GM13977 (cell line): Measurements from ENCODE around the gene PAQR7.

Experiments
- DNase-seq: peaks from one replicate; pipeline ENCODE4 v3.0.0; 2012; ENCODE audit warnings: low spot score
- CTCF ChIP-seq: IDR thresholded peaks from 2 replicates; pipeline ENCODE4 v1.5.1; 2012; ENCODE audit warnings: mild to moderate bottlenecking, control low read depth; ENCODE audit not compliant: insufficient read depth; ENCODE audit errors: extremely low read depth, missing control alignments
- in situ Hi-C: fragments of 300-500 bp; cut with MboI; formaldehyde crosslinking; loops from one replicate; pipeline ENCODE4 v1.12.0; 2022; ENCODE audit warnings: low sequenced_read_pairs, low pct_unique_long_range_greater_than_20kb, mixed read lengths, inconsistent platforms; ENCODE audit not compliant: unreplicated experiment

Gene PAQR7

GRCh38 chr1:25916460-25916859 is 41.0 kb upstream of the PAQR7 start:
- DNase-seq, result no peak
- no peak for TF ChIP-seq CTCF
- in situ Hi-C loops, result no loop called here

DNA sequence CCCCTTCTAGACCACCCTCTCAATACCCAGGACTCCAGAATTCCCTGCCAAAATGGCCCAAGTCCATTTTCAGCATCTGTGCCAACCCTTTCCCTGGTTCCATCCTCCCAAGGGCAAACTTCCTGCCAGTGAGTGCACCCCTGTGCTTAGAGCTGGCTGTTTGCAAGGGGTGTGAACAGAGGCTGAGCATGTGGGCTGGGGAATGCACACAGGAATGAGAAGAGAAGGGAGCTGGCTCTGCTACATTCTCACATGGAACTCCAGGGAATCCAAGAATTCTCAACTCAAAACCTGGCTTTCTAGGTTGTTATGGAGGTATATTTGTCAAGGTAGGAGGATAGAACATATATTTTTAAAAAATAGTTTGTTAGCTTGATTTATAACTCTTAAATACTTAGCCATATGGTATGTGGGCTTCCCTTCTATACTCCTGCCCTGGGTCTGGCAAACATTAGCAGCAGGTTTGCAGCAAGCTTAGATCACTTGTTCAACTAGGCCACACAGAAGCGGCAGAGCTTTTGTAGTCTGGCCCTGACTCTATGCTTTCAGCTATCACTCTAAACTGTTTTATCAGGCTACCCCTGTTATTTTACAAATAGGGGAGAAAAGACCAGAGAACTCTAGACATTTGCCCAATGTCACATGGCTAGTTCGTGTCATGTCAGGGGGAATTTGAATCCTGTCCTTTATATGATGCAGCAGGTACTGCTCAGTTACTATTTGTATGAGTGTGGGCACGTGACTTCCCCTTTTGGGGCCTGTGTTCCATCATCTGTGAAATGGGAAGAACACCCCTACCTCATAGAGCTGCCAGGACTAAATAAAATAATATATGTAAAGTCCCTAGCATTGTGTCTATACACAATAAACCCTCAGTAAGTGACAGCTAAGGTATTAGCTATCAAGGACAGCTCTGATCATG is 38.8 kb upstream of the PAQR7 start:
- in situ Hi-C loops, result no loop called here
- no peak for DNase-seq

DNA sequence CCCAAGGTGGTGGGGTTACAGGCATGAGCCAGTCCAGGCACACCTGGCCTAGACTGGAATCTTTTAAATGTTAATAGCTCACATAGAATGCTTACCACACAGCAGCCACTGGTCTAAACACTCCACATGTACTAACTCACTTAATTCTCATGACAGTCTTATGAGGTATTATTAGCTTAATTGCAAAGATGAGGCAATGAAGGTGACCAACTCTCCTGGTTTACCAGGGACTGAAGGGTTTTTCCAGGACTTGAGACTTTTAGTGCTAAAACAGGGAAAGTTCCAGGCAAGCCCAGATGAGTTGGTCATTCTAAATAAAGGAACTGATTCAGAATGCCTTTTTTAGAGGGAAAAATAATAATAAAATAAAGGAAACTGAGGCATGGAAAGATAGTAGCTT is 37.7 kb upstream of the PAQR7 start:
- no peak for DNase-seq
- TF ChIP-seq CTCF, result no peak
- in situ Hi-C loops, result no loop called here

More for the DNA sequence above, 38.8 kb upstream of the PAQR7 start:
- TF ChIP-seq CTCF, result no peak

GRCh38 chr1:25912076-25912831 is 36.7 kb upstream of the PAQR7 start:
- in situ Hi-C loops, result no loop called here
- TF ChIP-seq CTCF, result no peak
- DNase-seq, result no peak

DNA sequence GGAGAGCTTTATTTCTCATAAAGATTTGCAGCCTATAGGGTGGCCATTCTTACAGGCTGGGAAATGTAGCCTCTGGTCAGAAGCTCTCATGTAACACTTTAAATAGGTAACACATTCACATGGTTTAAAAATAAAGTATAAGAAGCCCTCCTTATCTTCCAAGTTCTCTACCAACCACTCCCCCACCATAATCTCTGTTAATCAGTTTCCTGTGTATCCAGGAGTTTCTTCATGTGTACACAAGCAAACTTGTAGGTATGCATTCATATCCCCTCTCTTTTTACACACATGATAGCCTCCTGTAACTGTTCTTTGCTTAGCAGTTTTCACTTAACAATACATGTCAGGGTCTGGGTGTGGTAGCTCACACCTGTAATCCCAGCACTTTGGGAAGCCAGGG is 35.7 kb upstream of the PAQR7 start:
- in situ Hi-C loops, result no loop called here
- DNase-seq, result no peak
- no peak for TF ChIP-seq CTCF

DNA sequence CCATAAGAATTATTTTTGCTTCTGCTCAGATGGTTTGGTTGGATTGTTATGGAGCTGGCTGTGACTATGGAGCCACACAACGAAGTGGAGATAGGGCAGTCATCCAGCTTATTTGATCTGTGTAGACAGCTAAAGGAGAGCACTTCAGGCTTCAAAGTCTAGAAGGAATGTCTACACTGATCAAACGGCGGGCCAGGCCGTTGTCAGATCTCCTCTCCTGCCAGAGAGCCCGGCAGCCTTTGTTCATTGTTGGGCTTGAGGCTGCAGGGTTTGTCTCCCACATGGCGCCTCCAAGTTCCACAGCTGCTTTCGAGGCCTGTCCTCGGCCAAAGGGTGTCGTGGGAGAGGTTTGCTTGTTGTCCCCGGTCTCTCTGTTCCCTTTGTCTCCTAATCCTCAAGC is 33.5 kb upstream of the PAQR7 start:
- DNase-seq, result no peak
- no peak for TF ChIP-seq CTCF
- in situ Hi-C loops, result no loop called here
